ENCODE results near the gene C2CD4D. TPM values are rescaled to one million over a fixed set of nuclear protein-coding genes. Genes with fewer than 3 reads are reported as not detected.

The C2CD4D gene
- total and polyA plus RNA-seq, 2 donors (not counting 1 experiment from before 2014, with no cell fraction given), result 0.07 TPM; not detected in 1

- no peaks in the 10 kb centered on the region for H3K4me1 Mint-ChIP-seq
- no peaks in the 10 kb centered on the region for H3K4me1 ChIP-seq (ENCODE audit: control insufficient read depth in 2 of 2, insufficient read depth in 2 of 2, low read length in 2 of 2)
- DNase-seq, result no peak
- no peaks in the 10 kb centered on the region for H4K20me1 ChIP-seq (ENCODE audit: control insufficient read depth, insufficient read depth, low read length, poor library complexity, severe bottlenecking)
- H3K27ac ChIP-seq (ENCODE audit: low read length in 2 of 2), result no peak overlapping the region
- no peaks in the 10 kb centered on the region for H3K9me3 Mint-ChIP-seq (ENCODE audit: insufficient read depth)
- peaks cover 5% of the 10 kb centered on the region for H3K27me3 Mint-ChIP-seq
- no peak overlapping the region for H2AFZ ChIP-seq (ENCODE audit: insufficient read depth, low read depth, low read length, poor library complexity, severe bottlenecking)
- ChIA-PET CTCF (interaction anchor here (1.1 kb wide), 1 partner anchor 11 kb away, joined by 3 read pairs; no protein-coding TSS in a partner anchor), POLR2A (no interaction called here)
- no peak overlapping the region for H3K27ac Mint-ChIP-seq
- 100% methylated on average over 2 of the region's 5 CpGs for WGBS (ENCODE audit: insufficient coverage)
- no peaks in the 10 kb centered on the region for H3K9me3 ChIP-seq (ENCODE audit: control extremely low read depth in 1 of 3, control insufficient read depth in 2 of 3, insufficient read depth in 1 of 3, low read length in 2 of 3)
- intact Hi-C loops (cut with micrococcal nuclease), result no loop called here
- no peak overlapping the region for H3K4me2 ChIP-seq (replicated peaks; ENCODE audit: low read depth, low read length, poor library complexity, severe bottlenecking)
- no peak overlapping the region for H3K9ac ChIP-seq (ENCODE audit: low read length)
- H3K4me3 Mint-ChIP-seq, result no peak overlapping the region
- peaks cover 0 to 6% of the 10 kb centered on the region in 2 experiments for H3K36me3 ChIP-seq (replicated peaks in 1 of 2; ENCODE audit: control extremely low read depth in 1 of 2, control insufficient read depth in 1 of 2, extremely low read depth in 1 of 2, insufficient read depth in 2 of 2, low read length in 1 of 2)
- no peak overlapping the region for H3K4me3 ChIP-seq (ENCODE audit: control extremely low read depth in 1 of 5, extremely low read depth in 1 of 5, insufficient read depth in 1 of 5, low read depth in 2 of 5, low read length in 4 of 5)
- no peaks in the 10 kb centered on the region for H3K79me2 ChIP-seq (ENCODE audit: control insufficient read depth, insufficient read depth, low read length)
- TF ChIP-seq CTCF (IDR thresholded peaks at IDR 0.05), result no peak
- no peak for TF ChIP-seq EZH2 (IDR thresholded peaks at IDR 0.05; ENCODE audit: borderline replicate concordance, insufficient read depth, low read depth, low read length, poor library complexity, severe bottlenecking)
- ATAC-seq (ENCODE audit: low read depth), result no peak
- no peaks in the 10 kb centered on the region for H3K27me3 ChIP-seq (replicated peaks in 1 of 4; ENCODE audit: control extremely low read depth in 1 of 4, control insufficient read depth in 3 of 4, insufficient read depth in 4 of 4, low read length in 3 of 4)
Measured at GRCh38 chr1:151871284-151872030, 31.8 kb upstream of the C2CD4D start.

- Histone ChIP-seq H3K79me2 (ENCODE audit: control insufficient read depth, insufficient read depth, low read length) (no peaks in the 10 kb centered on the region), H4K20me1 (ENCODE audit: control insufficient read depth, insufficient read depth, low read length, poor library complexity, severe bottlenecking) (no peaks in the 10 kb centered on the region), H3K9me3 (ENCODE audit: control extremely low read depth in 1 of 3, control insufficient read depth in 2 of 3, insufficient read depth in 1 of 3, low read length in 2 of 3) (no peaks in the 10 kb centered on the region), H2AFZ (ENCODE audit: insufficient read depth, low read depth, low read length, poor library complexity, severe bottlenecking) (no peak overlapping the region), H3K27me3 (replicated peaks in 1 of 4; ENCODE audit: control extremely low read depth in 1 of 4, control insufficient read depth in 3 of 4, insufficient read depth in 4 of 4, low read length in 3 of 4) (no peaks in the 10 kb centered on the region), H3K27ac (ENCODE audit: low read length in 2 of 2) (no peak overlapping the region), H3K36me3 (replicated peaks in 1 of 2; ENCODE audit: control extremely low read depth in 1 of 2, control insufficient read depth in 1 of 2, extremely low read depth in 1 of 2, insufficient read depth in 2 of 2, low read length in 1 of 2) (no peaks in the 10 kb centered on the region), H3K4me2 (replicated peaks; ENCODE audit: low read depth, low read length, poor library complexity, severe bottlenecking) (no peak overlapping the region), H3K9ac (ENCODE audit: low read length) (no peak overlapping the region), H3K4me3 (ENCODE audit: control extremely low read depth in 1 of 5, extremely low read depth in 1 of 5, insufficient read depth in 1 of 5, low read depth in 2 of 5, low read length in 4 of 5) (no peak overlapping the region), H3K4me1 (ENCODE audit: control insufficient read depth in 2 of 2, insufficient read depth in 2 of 2, low read length in 2 of 2) (no peaks in the 10 kb centered on the region)
- no CpG with 5 or more reads among the region's 3 CpGs for WGBS (ENCODE audit: insufficient coverage)
- no peak overlapping the region for H3K27ac Mint-ChIP-seq
- no peak for ATAC-seq (ENCODE audit: low read depth)
- CTCF ChIA-PET, result interaction anchor here (0.5 kb wide), 1 partner anchor 132 kb away, joined by 3 read pairs; no protein-coding TSS in a partner anchor
- H3K4me1 Mint-ChIP-seq, result no peaks in the 10 kb centered on the region
- TF ChIP-seq CTCF (IDR thresholded peaks at IDR 0.05) (no peak), EZH2 (IDR thresholded peaks at IDR 0.05; ENCODE audit: borderline replicate concordance, insufficient read depth, low read depth, low read length, poor library complexity, severe bottlenecking) (no peak)
- H3K27me3 Mint-ChIP-seq, result peaks cover 16% of the 10 kb centered on the region
- H3K4me3 Mint-ChIP-seq, result no peak overlapping the region
- POLR2A ChIA-PET, result no interaction called here
- H3K9me3 Mint-ChIP-seq (ENCODE audit: insufficient read depth), result no peaks in the 10 kb centered on the region
- intact Hi-C loops (cut with micrococcal nuclease), result no loop called here
- DNase-seq, result no peak
Measured at GRCh38 chr1:151868486-151868885, 28.9 kb upstream of the C2CD4D start.
